Measurements from ENCODE around the gene FLYWCH1. TPM values are rescaled to one million over a fixed set of nuclear protein-coding genes. Genes with fewer than 3 reads are reported as not detected.

FLYWCH1 gene
- total and polyA plus RNA-seq, 9 of the 15 experiments (the other 6 are each of a cell fraction or from before 2014, with no cell fraction given) = 0.18 to 33.6 (median 11.3) TPM

DNA sequence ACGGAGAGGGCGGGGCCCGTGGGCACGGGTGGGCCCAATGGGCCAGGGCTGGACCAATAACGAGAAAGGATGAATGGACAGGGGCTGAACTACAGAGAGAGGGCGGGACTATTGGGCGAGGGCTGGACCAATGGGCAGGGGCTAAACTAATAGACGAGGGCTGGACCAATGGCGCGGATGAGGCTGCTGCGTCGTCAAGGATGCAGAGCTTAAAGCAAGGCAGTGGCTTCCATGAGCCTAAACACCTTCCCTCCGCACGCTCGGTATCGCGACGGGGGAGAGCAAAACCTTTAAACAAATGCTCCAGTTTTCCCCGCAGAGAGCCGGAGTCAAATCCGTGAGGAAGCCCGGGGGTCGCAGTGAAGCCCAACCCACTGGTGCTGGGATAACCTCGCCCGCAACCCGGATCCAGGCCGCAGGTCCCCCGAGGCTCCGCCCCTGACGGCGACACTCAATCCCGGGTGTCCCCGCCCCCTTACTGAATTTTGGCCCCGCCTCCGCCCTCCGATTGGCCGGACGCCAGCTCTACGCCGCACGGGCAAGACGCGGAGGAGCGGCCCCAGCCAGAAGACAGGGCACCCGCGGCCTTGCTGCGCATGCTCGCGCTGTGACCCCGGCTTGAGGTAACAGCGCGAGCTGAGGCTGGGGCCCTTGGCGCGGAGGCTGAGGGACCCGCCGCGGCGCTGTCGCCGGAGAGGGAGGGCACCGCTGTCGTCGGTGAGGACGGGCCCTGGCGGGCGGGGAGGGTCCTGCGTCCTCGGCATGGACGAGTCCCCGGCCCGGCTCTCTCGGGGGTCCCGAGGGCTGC is 28.9 kb upstream of the FLYWCH1 start, which contains the start of gene FLYWCH2 (continued):
- TF ChIP-seq SRF (CRISPR knock-in tag; IDR thresholded peaks at IDR 0.05) (peak in 1 of 2 experiments; percentile 45; a peak in 1 of 4 replicates), NBN (IDR thresholded peaks at IDR 0.05; ENCODE audit: low read depth) (no peak), ZNF263 (CRISPR knock-in tag; IDR thresholded peaks at IDR 0.05; ENCODE audit: borderline replicate concordance) (peak; percentile 66; the same call in 1 of the 2 replicates), CHD2 (IDR thresholded peaks at IDR 0.05; ENCODE audit: low read depth, low read length) (peak; percentile 39; the same call in 1 of the 2 replicates), NRF1 (conservative IDR thresholded peaks at IDR 0.05 in 1 of 2, IDR thresholded peaks at IDR 0.05 in 1 of 2) (peak; percentile 99), XRCC4 (IDR thresholded peaks at IDR 0.05; ENCODE audit: extremely low read depth, insufficient read depth, insufficient read length) (no peak)

DNA sequence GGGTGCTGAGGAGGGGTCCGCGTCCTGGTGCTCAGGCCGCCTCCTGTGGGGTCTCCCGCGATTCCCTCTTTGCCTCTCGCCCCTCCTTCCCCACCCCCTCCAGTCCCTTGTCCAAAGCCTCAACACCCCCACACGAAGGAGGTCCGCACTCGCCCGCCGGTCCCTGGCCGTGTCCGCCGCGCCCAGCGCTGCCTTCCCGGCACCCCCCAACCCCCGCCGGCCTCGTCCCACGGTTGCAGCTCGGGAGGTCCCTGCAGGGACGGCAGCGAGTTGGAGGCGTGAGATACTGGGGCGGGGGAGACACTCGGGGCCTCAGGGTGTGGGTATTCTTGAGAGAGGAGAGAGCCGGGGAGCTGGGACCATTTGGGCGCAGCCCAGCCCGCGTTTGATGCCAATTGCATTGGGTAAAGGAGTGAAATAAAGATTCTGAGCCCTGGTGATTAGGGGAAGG is 28.2 kb upstream of the FLYWCH1 start:
- H3K9ac ChIP-seq (ENCODE audit: insufficient read depth in 1 of 2, low read depth in 2 of 2, low read length in 2 of 2) = peak overlapping the region; percentile 78 to 99
- ATAC-seq (peak; percentile 44), FAIRE-seq (no peak), DNase-seq (ENCODE audit: extremely low read depth in 1 of 4, low spot score in 3 of 4) (peak in 1 of 4 experiments; percentile 29)
- CTCF ChIA-PET (ENCODE audit: low intra/inter-chr PET ratio) = no interaction called here
- peaks cover 0 to 26% of the 10 kb centered on the region in 2 experiments; a peak in 3 of 5 replicates for H3K4me1 ChIP-seq (replicated peaks in 1 of 2; ENCODE audit: control insufficient read depth in 2 of 2, insufficient read depth in 2 of 2, low read length in 2 of 2)
- H3K4me2 ChIP-seq (ENCODE audit: insufficient read depth, low read length) = peak overlapping the region; percentile 86
- peaks cover 6% of the 10 kb centered on the region; the same call in 2 of the 3 replicates for H3K79me2 ChIP-seq (ENCODE audit: control insufficient read depth, insufficient read depth, low read length)
- no peaks in the 10 kb centered on the region for H3K36me3 ChIP-seq (ENCODE audit: control insufficient read depth, insufficient read depth, low read length)
- no peaks in the 10 kb centered on the region for H3K9me1 ChIP-seq (ENCODE audit: control insufficient read depth, insufficient read depth, low read length)
- intact Hi-C loops (cut with micrococcal nuclease) (loop anchor here (2.0 kb wide), 1 partner anchor 21 kb away; no protein-coding TSS in a partner anchor), in situ Hi-C loops (cut with MboI) (no loop called here)
- peak overlapping the region; percentile 60 for H3K4me3 ChIP-seq
- H3K9me3 ChIP-seq (replicated peaks; ENCODE audit: control insufficient read depth, insufficient read depth, low read depth, low read length) = peaks cover 6% of the 10 kb centered on the region
- WGBS (ENCODE audit: insufficient coverage, low coverage, missing lambda C conversion rate) = 3% methylated on average over 23 of the region's 31 CpGs
- H2AFZ ChIP-seq (ENCODE audit: low read depth, low read length) = peak overlapping the region; percentile 88
- BruUV-seq (replicated peaks) = no TSS peak
- H4K20me1 ChIP-seq (replicated peaks; ENCODE audit: control insufficient read depth, insufficient read depth, low read length) = no peaks in the 10 kb centered on the region
- no peaks in the 10 kb centered on the region for H3K27me3 ChIP-seq (ENCODE audit: control insufficient read depth in 2 of 2, insufficient read depth in 2 of 2, low read length in 2 of 2)
- H3K27ac ChIP-seq (ENCODE audit: extremely low read depth, low read depth, low read length) = peak overlapping the region; percentile 77
- POLR2A ChIA-PET = interaction anchor here (0.6 to 1.9 kb wide), 13 partner anchors 9 to 1101 kb away, joined by 3 to 10 read pairs (median 4); partner anchors contain the start of genes PKMYT1 and SPSB3
- TF ChIP-seq POLR2AphosphoS5 (IDR thresholded peaks at IDR 0.05; ENCODE audit: control insufficient read depth, insufficient read depth, low read depth, low read length) (no peak), HDAC6 (IDR thresholded peaks at IDR 0.05; ENCODE audit: low read depth, low read length) (no peak), SIN3A (IDR thresholded peaks at IDR 0.05; ENCODE audit: borderline replicate concordance in 2 of 2, control insufficient read depth in 1 of 2, low read depth in 2 of 2, low read length in 2 of 2) (peak in 1 of 2 experiments; percentile 2; a peak in 1 of 4 replicates)
- TF ChIP-seq, protein P1, sequence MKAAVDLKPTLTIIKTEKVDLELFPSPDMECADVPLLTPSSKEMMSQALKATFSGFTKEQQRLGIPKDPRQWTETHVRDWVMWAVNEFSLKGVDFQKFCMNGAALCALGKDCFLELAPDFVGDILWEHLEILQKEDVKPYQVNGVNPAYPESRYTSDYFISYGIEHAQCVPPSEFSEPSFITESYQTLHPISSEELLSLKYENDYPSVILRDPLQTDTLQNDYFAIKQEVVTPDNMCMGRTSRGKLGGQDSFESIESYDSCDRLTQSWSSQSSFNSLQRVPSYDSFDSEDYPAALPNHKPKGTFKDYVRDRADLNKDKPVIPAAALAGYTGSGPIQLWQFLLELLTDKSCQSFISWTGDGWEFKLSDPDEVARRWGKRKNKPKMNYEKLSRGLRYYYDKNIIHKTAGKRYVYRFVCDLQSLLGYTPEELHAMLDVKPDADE (conservative IDR thresholded peaks at IDR 0.05; ENCODE audit: control insufficient read depth, low read depth, low read length) = 0 out of 2 replicates have a peak, but pooled peaks have one; percentile 40
- TF ChIP-seq, protein P2, sequence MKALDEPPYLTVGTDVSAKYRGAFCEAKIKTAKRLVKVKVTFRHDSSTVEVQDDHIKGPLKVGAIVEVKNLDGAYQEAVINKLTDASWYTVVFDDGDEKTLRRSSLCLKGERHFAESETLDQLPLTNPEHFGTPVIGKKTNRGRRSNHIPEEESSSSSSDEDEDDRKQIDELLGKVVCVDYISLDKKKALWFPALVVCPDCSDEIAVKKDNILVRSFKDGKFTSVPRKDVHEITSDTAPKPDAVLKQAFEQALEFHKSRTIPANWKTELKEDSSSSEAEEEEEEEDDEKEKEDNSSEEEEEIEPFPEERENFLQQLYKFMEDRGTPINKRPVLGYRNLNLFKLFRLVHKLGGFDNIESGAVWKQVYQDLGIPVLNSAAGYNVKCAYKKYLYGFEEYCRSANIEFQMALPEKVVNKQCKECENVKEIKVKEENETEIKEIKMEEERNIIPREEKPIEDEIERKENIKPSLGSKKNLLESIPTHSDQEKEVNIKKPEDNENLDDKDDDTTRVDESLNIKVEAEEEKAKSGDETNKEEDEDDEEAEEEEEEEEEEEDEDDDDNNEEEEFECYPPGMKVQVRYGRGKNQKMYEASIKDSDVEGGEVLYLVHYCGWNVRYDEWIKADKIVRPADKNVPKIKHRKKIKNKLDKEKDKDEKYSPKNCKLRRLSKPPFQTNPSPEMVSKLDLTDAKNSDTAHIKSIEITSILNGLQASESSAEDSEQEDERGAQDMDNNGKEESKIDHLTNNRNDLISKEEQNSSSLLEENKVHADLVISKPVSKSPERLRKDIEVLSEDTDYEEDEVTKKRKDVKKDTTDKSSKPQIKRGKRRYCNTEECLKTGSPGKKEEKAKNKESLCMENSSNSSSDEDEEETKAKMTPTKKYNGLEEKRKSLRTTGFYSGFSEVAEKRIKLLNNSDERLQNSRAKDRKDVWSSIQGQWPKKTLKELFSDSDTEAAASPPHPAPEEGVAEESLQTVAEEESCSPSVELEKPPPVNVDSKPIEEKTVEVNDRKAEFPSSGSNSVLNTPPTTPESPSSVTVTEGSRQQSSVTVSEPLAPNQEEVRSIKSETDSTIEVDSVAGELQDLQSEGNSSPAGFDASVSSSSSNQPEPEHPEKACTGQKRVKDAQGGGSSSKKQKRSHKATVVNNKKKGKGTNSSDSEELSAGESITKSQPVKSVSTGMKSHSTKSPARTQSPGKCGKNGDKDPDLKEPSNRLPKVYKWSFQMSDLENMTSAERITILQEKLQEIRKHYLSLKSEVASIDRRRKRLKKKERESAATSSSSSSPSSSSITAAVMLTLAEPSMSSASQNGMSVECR (CRISPR knock-in tag; IDR thresholded peaks at IDR 0.05) = peak; percentile 48; the same call in 1 of the 2 replicates

Data from K562 (cell line).